ENCODE data around the gene TFDP1.

DNA sequence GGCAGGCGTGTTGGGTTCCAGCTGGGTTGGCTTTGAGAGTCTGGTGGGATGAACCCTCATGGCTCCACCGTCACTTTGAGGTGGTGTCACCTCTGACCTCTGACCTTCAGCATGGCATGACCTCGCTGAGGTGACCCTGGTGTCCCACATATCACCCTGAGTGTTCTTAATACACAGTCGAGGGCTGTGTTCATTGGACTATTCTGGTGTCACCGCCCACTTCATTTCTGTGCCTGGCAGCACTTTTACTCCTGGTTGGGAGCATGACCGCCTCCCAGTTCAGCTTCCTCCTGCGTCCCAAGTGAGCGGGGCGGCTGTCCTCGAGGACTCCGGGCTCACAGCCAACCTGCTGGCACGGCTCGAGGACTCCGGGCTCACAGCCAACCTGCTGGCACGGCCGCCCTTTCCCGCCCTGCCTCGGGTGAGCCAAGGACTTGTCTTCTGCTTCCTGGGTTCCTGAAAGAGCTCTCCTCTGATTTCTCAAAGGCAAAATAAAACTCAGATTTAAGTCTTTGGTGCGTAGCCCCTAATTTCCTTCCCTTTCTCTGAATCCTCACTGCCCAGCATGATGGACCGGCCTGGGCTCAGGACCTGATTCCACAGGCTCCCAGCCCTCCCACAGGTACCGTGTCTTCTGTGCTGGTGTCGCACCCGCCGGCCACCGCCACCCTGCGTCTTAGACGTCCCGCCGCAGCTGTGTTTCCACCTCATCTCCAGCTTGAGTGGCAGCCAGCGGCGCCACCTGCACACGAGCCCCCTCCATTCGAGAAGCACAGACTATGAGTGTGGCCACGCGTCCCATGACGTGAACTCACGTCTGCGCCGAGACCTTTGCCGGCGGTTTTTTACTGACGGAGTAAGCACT lies 63.0 kb downstream of the TFDP1 start:
- TF ChIP-seq EZH2phosphoT487 (IDR thresholded peaks at IDR 0.05; ENCODE audit: insufficient read depth, low read depth) (no peak), EZH2 (IDR thresholded peaks at IDR 0.05; ENCODE audit: insufficient read depth, poor library complexity, severe bottlenecking) (no peak)
